HCT116 (cell line): ENCODE measurements around the gene ZNF207. TPM values are rescaled to one million over a fixed set of nuclear protein-coding genes. Genes with fewer than 3 reads are reported as not detected.

Source experiments
- EGR1 ChIP-seq: IDR thresholded peaks from 2 replicates; pipeline ENCODE4 v1.6.1; 2012; ENCODE audit warnings: low read depth
- EZH2 ChIP-seq: fragments of 200-600 bp; sonication (generic); IDR thresholded peaks from 2 replicates; pipeline ENCODE4 v1.6.1; 2017; ENCODE audit warnings: antibody characterized with exemption, mixed run types
- FOSL1 ChIP-seq: IDR thresholded peaks from 2 replicates; pipeline ENCODE4 v1.6.1; 2012; ENCODE audit warnings: low read depth
- POLR2AphosphoS5 ChIP-seq: IDR thresholded peaks from 2 replicates; pipeline ENCODE4 v1.6.1; 2011; ENCODE audit warnings: mild to moderate bottlenecking, low read depth, low read length, moderate library complexity
- SIN3A ChIP-seq: IDR thresholded peaks from 2 replicates; pipeline ENCODE4 v1.6.1; 2012; ENCODE audit warnings: low read depth
- SRF ChIP-seq: IDR thresholded peaks from 2 replicates; pipeline ENCODE4 v1.6.1; 2012; ENCODE audit warnings: low read depth
- ZNF274 ChIP-seq: fragments of 200-500 bp; sonication (Bioruptor generic); IDR thresholded peaks from 2 replicates; pipeline ENCODE4 v1.6.1; 2014; ENCODE audit warnings: mild to moderate bottlenecking, low read depth, low read length, inconsistent platforms
- microRNA counts: library from miRNA; unstranded; fragments of <30 nt; microRNA quantifications from one replicate; lab custom pipeline; 2015
- microRNA-seq: library from miRNA; unstranded; fragments of <30 nt; microRNA quantifications from one replicate; pipeline ENCODE4, GENCODE V29; 2016; ENCODE audit warnings: borderline number of aligned reads
- total RNA-seq: library from RNA; stranded (reverse); gene quantifications from one replicate; pipeline ENCODE4 v1.2.1, GENCODE V29; 2021; ENCODE audit not compliant: unreplicated experiment

Gene ZNF207
- total RNA-seq, 1 experiment from 2014 or later, result 181 TPM

DNA sequence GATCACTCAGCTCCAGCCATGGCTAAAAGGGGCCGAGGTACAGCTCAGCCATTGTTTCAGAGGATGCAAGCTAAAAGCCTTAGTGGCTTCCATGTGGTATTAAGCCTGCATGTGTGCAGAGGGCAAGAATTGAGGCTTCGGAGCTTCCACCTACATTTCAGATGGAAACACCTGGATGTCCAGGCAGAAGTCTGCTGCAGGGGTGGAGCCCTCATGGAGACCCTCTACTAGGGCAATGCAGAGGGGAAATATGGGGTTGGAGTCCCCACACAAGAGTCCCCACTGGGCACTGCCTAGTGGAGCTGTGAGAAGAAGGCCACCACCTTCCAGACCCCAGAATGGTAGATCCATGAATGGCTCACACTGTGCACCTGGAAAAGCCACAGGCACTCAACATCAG, 79.6 kb downstream of the ZNF207 start (continued):
- TF ChIP-seq POLR2AphosphoS5 (no peak), SRF (no peak), ZNF274 (no peak), EZH2 (no peak), FOSL1 (no peak), SIN3A (no peak), EGR1 (no peak)

MicroRNA genes within 50 kb of the gene (microRNA counts, 767-probe panel; counts per million panel counts)
- not detected for microRNA hsa-miR-632 (lab: Ali Mortazavi, UCI)

Small RNAs within 50 kb of the gene (microRNA-seq; reads per million reads assigned to microRNA genes)
- gene MIR632, result not detected

Other genes starting within 250 kb of the ZNF207 start
- 33.3 TPM for gene RHOT1, start 207.7 kb upstream of the ZNF207 start, total RNA-seq
- 4.0 TPM for gene RHBDL3, start 84.3 kb upstream of the ZNF207 start, total RNA-seq
- gene C17orf75, start 8.0 kb upstream of the ZNF207 start, total RNA-seq, result 22.5 TPM
- 143 TPM for gene PSMD11, start 94.4 kb downstream of the ZNF207 start, total RNA-seq
- 5.4 TPM for gene CDK5R1, start 136.8 kb downstream of the ZNF207 start, total RNA-seq